Fibroblast of the aortic adventitia (primary cell): ENCODE results near the gene CEP112. TPM values are rescaled to one million over a fixed set of nuclear protein-coding genes. Genes with fewer than 3 reads are reported as not detected.

ENCODE experiments used
- DNase-seq: peaks from one replicate; pipeline ENCODE4 v3.0.0-alpha.2; 2010; ENCODE audit warnings: low read depth
- H3K4me3 ChIP-seq: 2 replicates; pipeline ENCODE4 v1.5.1; 2011; ENCODE audit warnings: low read depth, mild to moderate bottlenecking, control low read depth, low read length, moderate library complexity
- CTCF ChIP-seq: IDR thresholded peaks from 2 replicates; pipeline ENCODE4 v1.5.1; 2011; ENCODE audit warnings: mild to moderate bottlenecking, low read length, control low read depth, inconsistent platforms; ENCODE audit not compliant: insufficient read depth
- total RNA-seq: library from RNA; depleted of rRNA; stranded (reverse); fragments of >200 nt; gene quantifications from 2 replicates; pipeline ENCODE4 v1.2.3, GENCODE V29; 2012; ENCODE audit warnings: low replicate concordance

The CEP112 gene
- total RNA-seq, 1 donor = 7.2 TPM

- no peak for TF ChIP-seq CTCF
- no peak overlapping the region for H3K4me3 ChIP-seq
- no peak for DNase-seq
Observed at GRCh38 chr17:66006654-66007053, 185.3 kb downstream of the CEP112 start.

GRCh38 chr17:66002812-66003211 is 189.1 kb downstream of the CEP112 start:
- H3K4me3 ChIP-seq = no peak overlapping the region
- TF ChIP-seq CTCF = no peak
- peak; percentile 13 for DNase-seq

GRCh38 chr17:66002063-66002585 is 189.8 kb downstream of the CEP112 start:
- no peak for DNase-seq
- H3K4me3 ChIP-seq = no peak overlapping the region
- no peak for TF ChIP-seq CTCF

GRCh38 chr17:66000216-66000615 is 191.7 kb downstream of the CEP112 start:
- no peak for TF ChIP-seq CTCF
- H3K4me3 ChIP-seq = no peak overlapping the region
- no peak for DNase-seq

GRCh38 chr17:65998675-65999074 is 193.3 kb downstream of the CEP112 start:
- H3K4me3 ChIP-seq = no peak overlapping the region
- no peak for DNase-seq
- no peak for TF ChIP-seq CTCF

GRCh38 chr17:65994679-65995078 is 197.3 kb downstream of the CEP112 start:
- H3K4me3 ChIP-seq = no peak overlapping the region
- no peak for TF ChIP-seq CTCF
- no peak for DNase-seq

- no peak for DNase-seq
- no peak for TF ChIP-seq CTCF
- H3K4me3 ChIP-seq = no peak overlapping the region
Observed at GRCh38 chr17:65994114-65994513, 197.8 kb downstream of the CEP112 start.
